DND-41 (cell line): ENCODE data around the gene TRIOBP.

ENCODE experiments used
- ATAC-seq: fragments of 200-7000 bp; cut with Tn5 transposase; 3 replicates; pipeline ENCODE4 v1.9.1; 2021; ENCODE audit warnings: low read depth; ENCODE audit not compliant: insufficient read depth
- DNase-seq: peaks from one replicate; pipeline ENCODE4 v3.0.0-alpha.2; 2020
- H2AFZ ChIP-seq: 2 replicates; pipeline ENCODE4 v1.6.0; 2012; ENCODE audit warnings: low read depth, low read length
- H3K27ac ChIP-seq: 2 replicates; pipeline ENCODE4 v1.5.1; 2012; ENCODE audit warnings: low read length, inconsistent platforms
- H3K27me3 ChIP-seq: fragments of 200-600 bp; sonication (generic); 2 replicates; pipeline ENCODE4 v1.6.0; 2012; ENCODE audit warnings: low read length, mild to moderate bottlenecking, inconsistent platforms; ENCODE audit not compliant: insufficient read depth, poor library complexity
- H3K36me3 ChIP-seq: 2 replicates; pipeline ENCODE4 v1.5.1; 2012; ENCODE audit warnings: low read length, inconsistent platforms; ENCODE audit not compliant: insufficient read depth
- H3K4me1 ChIP-seq: 2 replicates; pipeline ENCODE4 v1.5.1; 2012; ENCODE audit warnings: mild to moderate bottlenecking, low read length; ENCODE audit not compliant: insufficient read depth
- H3K4me2 ChIP-seq: 2 replicates; pipeline ENCODE4 v1.6.0; 2012; ENCODE audit warnings: mild to moderate bottlenecking, moderate library complexity, low read length, inconsistent platforms; ENCODE audit not compliant: insufficient read depth
- H3K4me3 ChIP-seq, 2 experiments: fragments of 200-600 bp in 1 of 2; shearing (Covaris generic) in 1 of 2; 2 replicates each; pipeline ENCODE4 v1.5.1; 2012 to 2016; ENCODE audit warnings: inconsistent platforms in 2 of 2, low read length in 2 of 2, mild to moderate bottlenecking in 2 of 2, low read depth in 1 of 2, moderate library complexity in 1 of 2
- H3K79me2 ChIP-seq: 2 replicates; pipeline ENCODE4 v1.6.0; 2012; ENCODE audit warnings: low read length, inconsistent platforms; ENCODE audit not compliant: insufficient read depth
- H3K9ac ChIP-seq: 2 replicates; pipeline ENCODE4 v1.6.0; 2012; ENCODE audit warnings: low read depth, mild to moderate bottlenecking, inconsistent platforms, low read length, moderate library complexity
- H3K9me3 ChIP-seq: 2 replicates; pipeline ENCODE4 v1.5.1; 2012; ENCODE audit warnings: low read length, moderate library complexity, mild to moderate bottlenecking, inconsistent platforms; ENCODE audit not compliant: insufficient read depth, severe bottlenecking
- H4K20me1 ChIP-seq: 2 replicates; pipeline ENCODE4 v1.6.0; 2012; ENCODE audit warnings: low read length; ENCODE audit not compliant: insufficient read depth
- EZH2 ChIP-seq: IDR thresholded peaks from 3 replicates; pipeline ENCODE4 v1.6.1; 2012; ENCODE audit warnings: borderline replicate concordance, low read depth, mild to moderate bottlenecking, moderate library complexity, low read length, inconsistent platforms; ENCODE audit not compliant: severe bottlenecking
- TF ChIP-seq, protein P1 (sequence below): IDR thresholded peaks from 2 replicates; pipeline ENCODE4 v1.5.1; 2012; ENCODE audit warnings: borderline replicate concordance, low read length, moderate library complexity, mild to moderate bottlenecking; ENCODE audit not compliant: poor library complexity, severe bottlenecking; ENCODE audit errors: extremely low read depth

Gene TRIOBP

DNA sequence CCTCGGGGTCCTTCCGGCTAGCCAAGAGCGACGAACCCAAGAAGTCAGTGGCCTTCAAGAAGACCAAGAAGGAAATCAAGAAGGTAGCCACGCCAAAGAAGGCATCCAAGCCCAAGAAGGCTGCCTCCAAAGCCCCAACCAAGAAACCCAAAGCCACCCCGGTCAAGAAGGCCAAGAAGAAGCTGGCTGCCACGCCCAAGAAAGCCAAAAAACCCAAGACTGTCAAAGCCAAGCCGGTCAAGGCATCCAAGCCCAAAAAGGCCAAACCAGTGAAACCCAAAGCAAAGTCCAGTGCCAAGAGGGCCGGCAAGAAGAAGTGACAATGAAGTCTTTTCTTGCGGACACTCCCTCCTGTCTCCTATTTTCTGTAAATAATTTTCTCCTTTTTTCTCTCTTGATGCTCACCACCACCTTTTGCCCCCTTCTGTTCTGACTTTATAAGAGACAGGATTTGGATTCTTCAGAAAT lies 109.0 kb downstream of the TRIOBP start:
- Histone ChIP-seq H3K4me3 (peak overlapping the region; percentile 73 to 78), H3K9me3 (no peaks in the 10 kb centered on the region), H4K20me1 (0 out of 2 replicates have a peak, but pooled peaks cover 3% of the 10 kb centered on the region), H2AFZ (no peak overlapping the region), H3K36me3 (peaks cover 9% of the 10 kb centered on the region; the same call in 1 of the 2 replicates), H3K4me2 (peak overlapping the region; percentile 79), H3K27ac (peak overlapping the region; percentile 89), H3K4me1 (peaks cover 69% of the 10 kb centered on the region), H3K9ac (peak overlapping the region; percentile 78), H3K27me3 (peaks cover 11% of the 10 kb centered on the region), H3K79me2 (peaks cover 46% of the 10 kb centered on the region)
- no peak for DNase-seq
- ATAC-seq: no peak
- TF ChIP-seq, protein P1, sequence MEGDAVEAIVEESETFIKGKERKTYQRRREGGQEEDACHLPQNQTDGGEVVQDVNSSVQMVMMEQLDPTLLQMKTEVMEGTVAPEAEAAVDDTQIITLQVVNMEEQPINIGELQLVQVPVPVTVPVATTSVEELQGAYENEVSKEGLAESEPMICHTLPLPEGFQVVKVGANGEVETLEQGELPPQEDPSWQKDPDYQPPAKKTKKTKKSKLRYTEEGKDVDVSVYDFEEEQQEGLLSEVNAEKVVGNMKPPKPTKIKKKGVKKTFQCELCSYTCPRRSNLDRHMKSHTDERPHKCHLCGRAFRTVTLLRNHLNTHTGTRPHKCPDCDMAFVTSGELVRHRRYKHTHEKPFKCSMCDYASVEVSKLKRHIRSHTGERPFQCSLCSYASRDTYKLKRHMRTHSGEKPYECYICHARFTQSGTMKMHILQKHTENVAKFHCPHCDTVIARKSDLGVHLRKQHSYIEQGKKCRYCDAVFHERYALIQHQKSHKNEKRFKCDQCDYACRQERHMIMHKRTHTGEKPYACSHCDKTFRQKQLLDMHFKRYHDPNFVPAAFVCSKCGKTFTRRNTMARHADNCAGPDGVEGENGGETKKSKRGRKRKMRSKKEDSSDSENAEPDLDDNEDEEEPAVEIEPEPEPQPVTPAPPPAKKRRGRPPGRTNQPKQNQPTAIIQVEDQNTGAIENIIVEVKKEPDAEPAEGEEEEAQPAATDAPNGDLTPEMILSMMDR: peak; percentile 0
- TF ChIP-seq EZH2: no peak

DNA sequence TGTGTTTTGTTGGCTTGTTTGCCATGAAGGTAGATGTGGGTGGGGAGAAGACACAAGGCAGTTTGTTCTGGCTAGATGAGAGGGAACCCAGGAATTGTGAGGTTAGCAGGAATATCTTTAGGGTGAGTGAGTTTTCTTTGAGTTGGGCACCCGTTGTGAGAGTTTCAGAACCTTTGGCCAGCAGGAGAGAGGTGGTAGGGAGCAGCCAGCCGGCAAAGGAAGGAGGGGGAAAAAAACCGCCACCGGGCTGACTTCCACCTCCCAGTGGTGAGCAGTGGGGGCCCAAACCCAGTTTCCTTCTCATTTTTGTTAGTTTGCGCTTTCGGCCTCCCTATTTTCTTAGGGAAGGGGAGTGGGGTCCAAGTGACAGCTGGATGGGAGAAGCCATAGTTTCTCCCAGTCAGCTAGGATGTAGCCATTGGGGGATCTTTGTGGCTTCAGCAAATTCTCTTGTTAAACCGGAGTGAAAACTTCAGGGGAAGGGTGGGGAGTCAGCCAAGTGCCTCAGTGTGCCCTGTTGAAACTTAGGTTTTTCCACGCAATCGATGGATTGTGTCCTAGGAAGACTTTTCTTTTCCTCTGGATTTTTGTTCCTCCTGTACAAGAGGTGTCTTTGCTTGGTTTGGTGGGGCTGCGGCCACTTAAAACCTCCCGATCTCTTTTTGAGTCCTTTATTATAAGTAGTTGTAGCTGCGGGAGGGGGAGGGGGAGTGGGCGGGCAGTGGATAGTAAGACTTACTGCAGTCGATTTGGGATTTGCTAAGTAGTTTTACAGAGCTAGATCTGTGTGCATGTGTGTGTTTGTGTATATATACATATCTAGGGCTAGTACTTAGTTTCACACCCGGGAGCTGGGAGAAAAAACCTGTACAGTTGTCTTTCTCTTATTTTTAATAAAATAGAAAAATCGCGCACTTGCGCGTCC lies 109.8 kb downstream of the TRIOBP start:
- 0 out of 2 replicates have a peak, but pooled peaks cover 3% of the 10 kb centered on the region for H4K20me1 ChIP-seq
- peaks cover 69% of the 10 kb centered on the region for H3K4me1 ChIP-seq
- peaks cover 9% of the 10 kb centered on the region; the same call in 1 of the 2 replicates for H3K36me3 ChIP-seq
- H3K4me2 ChIP-seq: peak overlapping the region; percentile 79
- ATAC-seq: 0 out of 3 replicates have a peak, but pooled peaks have one; percentile 10
- peak overlapping the region; percentile 89 for H3K27ac ChIP-seq
- H2AFZ ChIP-seq: no peak overlapping the region
- TF ChIP-seq, protein P1: no peak
- TF ChIP-seq EZH2: no peak
- H3K9ac ChIP-seq: peak overlapping the region; percentile 78
- peaks cover 11% of the 10 kb centered on the region for H3K27me3 ChIP-seq
- peaks cover 48% of the 10 kb centered on the region for H3K79me2 ChIP-seq
- H3K9me3 ChIP-seq: no peaks in the 10 kb centered on the region
- peak overlapping the region; percentile 73 to 78; a peak in 3 of 4 replicates for H3K4me3 ChIP-seq
- peak; percentile 67 for DNase-seq

DNA sequence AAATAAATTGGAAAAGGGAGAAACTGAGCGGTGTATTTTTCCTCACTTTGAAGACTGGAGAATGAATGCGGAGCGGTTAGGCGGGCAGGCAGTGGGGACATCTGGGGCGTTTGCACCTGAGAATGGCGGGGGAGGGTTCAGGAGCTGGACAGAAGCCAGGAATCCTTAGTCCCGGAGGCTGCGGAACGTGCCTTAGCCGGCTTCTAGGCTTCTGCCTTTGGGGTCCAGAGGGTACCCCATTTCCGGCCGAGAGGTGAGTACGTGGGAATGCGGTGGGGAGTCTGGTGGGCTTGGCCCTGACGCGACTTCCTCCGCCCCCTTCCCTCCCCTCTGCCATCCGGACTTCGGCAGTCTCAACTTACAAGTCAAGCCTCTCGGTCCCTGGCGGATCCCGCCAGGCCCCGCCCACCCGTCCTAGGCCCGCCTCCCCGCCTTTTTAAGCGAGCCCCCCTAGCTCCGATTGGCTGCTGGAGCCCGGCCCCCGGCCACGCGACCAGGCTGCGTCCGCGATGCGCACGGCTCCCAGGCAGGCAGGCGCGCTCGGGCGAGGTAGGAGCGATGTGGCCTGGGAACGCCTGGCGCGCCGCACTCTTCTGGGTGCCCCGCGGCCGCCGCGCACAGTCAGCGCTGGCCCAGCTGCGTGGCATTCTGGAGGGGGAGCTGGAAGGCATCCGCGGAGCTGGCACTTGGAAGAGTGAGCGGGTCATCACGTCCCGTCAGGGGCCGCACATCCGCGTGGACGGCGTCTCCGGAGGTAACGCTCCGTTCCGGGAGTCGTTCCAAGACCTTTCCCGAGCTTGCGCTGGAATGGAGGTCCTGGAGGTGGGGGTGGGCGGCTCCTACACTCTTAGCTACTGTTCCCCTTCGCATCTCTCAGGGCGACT lies 110.8 kb downstream of the TRIOBP start, which contains the start of gene GCAT:
TSS of gene GCAT (plus strand) at position 525 of the 884 bp plus-strand sequence. CDS start at position 559, 34 bp downstream.
- Histone ChIP-seq H3K4me2 (peak within 1 kb of the TSS; percentile 79), H4K20me1 (0 out of 2 replicates have a peak, but pooled peaks cover 3% of the 10 kb centered on the region), H3K27ac (peak within 1 kb of the TSS; percentile 89), H3K27me3 (peaks cover 2% of the 10 kb centered on the region), H3K36me3 (peaks cover 12% of the 10 kb centered on the region), H2AFZ (peak within 1 kb of the TSS; percentile 82), H3K9ac (peak within 1 kb of the TSS; percentile 78), H3K4me3 (peak within 1 kb of the TSS; percentile 73 to 78; a peak in 3 of 4 replicates), H3K4me1 (peaks cover 60% of the 10 kb centered on the region), H3K79me2 (peaks cover 48% of the 10 kb centered on the region), H3K9me3 (no peaks in the 10 kb centered on the region)
- TF ChIP-seq, protein P1: no peak
- TF ChIP-seq EZH2: no peak
- ATAC-seq (peak; percentile 86), DNase-seq (peak; percentile 98)
